Esophagus muscularis mucosa (tissue), 4 donors: Measurements from ENCODE around the gene ARCN1.

ENCODE experiments used
- CTCF ChIP-seq, 3 experiments: fragments of 200-600 bp in 2 of 3; fragments of 450-650 bp in 1 of 3; sonication (generic) in 2 of 3; IDR thresholded peaks; one replicate each; pipeline ENCODE4 v1.5.1; 2017 to 2019; ENCODE audit warnings: antibody characterized with exemption in 3 of 3, mild to moderate bottlenecking in 2 of 3, moderate library complexity in 1 of 3
- EP300 ChIP-seq: sonication (generic); formaldehyde crosslinking; IDR thresholded peaks from one replicate; pipeline ENCODE4 v1.6.1; 2017; ENCODE audit warnings: antibody characterized with exemption
- POLR2A ChIP-seq: fragments of 450-650 bp; IDR thresholded peaks from one replicate; pipeline ENCODE4 v1.6.1; 2017; ENCODE audit warnings: antibody characterized with exemption, moderate library complexity, mild to moderate bottlenecking, low read depth

GRCh38 chr11:118597556-118597955, 25.3 kb downstream of the ARCN1 start:
- TF ChIP-seq CTCF (IDR thresholded peaks at IDR 0.05) (no peak), EP300 (no peak), POLR2A (no peak)
